Ishikawa (cell line): Measurements from ENCODE around the gene CSTB.

ENCODE experiments used
- CEBPB ChIP-seq: IDR thresholded peaks from 2 replicates; pipeline ENCODE4 v1.6.1; 2012
- CREB1 ChIP-seq: IDR thresholded peaks from 2 replicates; pipeline ENCODE4 v1.6.1; 2012; ENCODE audit warnings: low read depth
- EGR1 ChIP-seq: IDR thresholded peaks from 2 replicates; pipeline ENCODE4 v1.6.1; 2012
- EP300 ChIP-seq: IDR thresholded peaks from 2 replicates; pipeline ENCODE4 v1.6.1; 2012; ENCODE audit warnings: borderline replicate concordance
- FOXM1 ChIP-seq: IDR thresholded peaks from 2 replicates; pipeline ENCODE4 v1.6.1; 2012; ENCODE audit warnings: low read depth, borderline replicate concordance
- NFIC ChIP-seq: IDR thresholded peaks from 2 replicates; pipeline ENCODE4 v1.6.1; 2012
- RAD21 ChIP-seq: IDR thresholded peaks from 2 replicates; pipeline ENCODE4 v1.6.1; 2012; ENCODE audit warnings: low read depth
- TAF1 ChIP-seq: IDR thresholded peaks from 2 replicates; pipeline ENCODE4 v1.6.1; 2012; ENCODE audit warnings: low read depth, mild to moderate bottlenecking
- TCF12 ChIP-seq: IDR thresholded peaks from 2 replicates; pipeline ENCODE4 v1.6.1; 2012; ENCODE audit warnings: low read depth
- TEAD4 ChIP-seq: IDR thresholded peaks from 2 replicates; pipeline ENCODE4 v1.6.1; 2012
- YY1 ChIP-seq: IDR thresholded peaks from 2 replicates; pipeline ENCODE4 v1.6.1; 2012; ENCODE audit warnings: low read depth
- ZBTB7A ChIP-seq: IDR thresholded peaks from 2 replicates; pipeline ENCODE4 v1.6.1; 2012; ENCODE audit warnings: low read depth
- TF ChIP-seq, protein P1 (sequence below): IDR thresholded peaks from 2 replicates; pipeline ENCODE4 v1.6.1; 2012
- TF ChIP-seq, protein P2 (sequence below): IDR thresholded peaks from 2 replicates; pipeline ENCODE4 v1.6.1; 2012
- TF ChIP-seq, protein P3 (sequence below): IDR thresholded peaks from 2 replicates; pipeline ENCODE4 v1.6.1; 2012; ENCODE audit warnings: low read depth, mild to moderate bottlenecking

Gene CSTB

DNA sequence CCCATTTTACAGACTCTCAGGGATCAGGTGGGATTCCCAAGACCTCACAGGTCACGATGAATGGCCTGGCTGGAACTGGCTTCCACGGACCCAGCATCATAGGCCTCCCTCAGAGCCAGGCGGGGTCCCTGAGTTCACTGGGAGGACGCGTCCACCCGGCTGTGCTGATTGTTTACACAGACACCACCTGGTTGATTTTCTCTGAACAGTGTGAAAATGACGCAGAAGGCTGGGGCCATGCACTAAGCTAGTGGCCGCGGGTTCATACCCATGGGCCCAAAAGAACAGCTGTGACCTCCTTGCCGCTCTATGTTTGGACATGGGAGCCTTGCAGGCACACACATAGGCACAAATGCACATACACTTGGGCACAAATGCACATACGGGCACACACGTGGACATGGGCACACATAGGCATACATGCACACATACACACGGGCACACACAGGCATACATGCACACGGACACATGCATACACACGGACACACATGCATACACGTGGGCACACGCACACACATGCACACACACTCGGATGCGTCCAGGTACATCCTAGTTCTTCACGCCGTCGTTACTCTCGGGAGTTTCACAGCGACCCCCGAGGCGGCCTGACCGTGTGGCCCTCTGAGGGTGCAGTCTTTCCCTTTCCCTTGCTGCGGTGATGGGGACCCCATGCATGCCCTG, 23.2 kb downstream of the CSTB start:
- TF ChIP-seq ZBTB7A: no peak
- TF ChIP-seq, protein P1, sequence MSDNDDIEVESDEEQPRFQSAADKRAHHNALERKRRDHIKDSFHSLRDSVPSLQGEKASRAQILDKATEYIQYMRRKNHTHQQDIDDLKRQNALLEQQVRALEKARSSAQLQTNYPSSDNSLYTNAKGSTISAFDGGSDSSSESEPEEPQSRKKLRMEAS: no peak
- no peak for TF ChIP-seq RAD21
- no peak for TF ChIP-seq EGR1
- no peak for TF ChIP-seq CEBPB
- no peak for TF ChIP-seq FOXM1
- TF ChIP-seq YY1: no peak
- TF ChIP-seq TCF12: no peak
- no peak for TF ChIP-seq TEAD4
- TF ChIP-seq CREB1: no peak
- no peak for TF ChIP-seq TAF1

DNA sequence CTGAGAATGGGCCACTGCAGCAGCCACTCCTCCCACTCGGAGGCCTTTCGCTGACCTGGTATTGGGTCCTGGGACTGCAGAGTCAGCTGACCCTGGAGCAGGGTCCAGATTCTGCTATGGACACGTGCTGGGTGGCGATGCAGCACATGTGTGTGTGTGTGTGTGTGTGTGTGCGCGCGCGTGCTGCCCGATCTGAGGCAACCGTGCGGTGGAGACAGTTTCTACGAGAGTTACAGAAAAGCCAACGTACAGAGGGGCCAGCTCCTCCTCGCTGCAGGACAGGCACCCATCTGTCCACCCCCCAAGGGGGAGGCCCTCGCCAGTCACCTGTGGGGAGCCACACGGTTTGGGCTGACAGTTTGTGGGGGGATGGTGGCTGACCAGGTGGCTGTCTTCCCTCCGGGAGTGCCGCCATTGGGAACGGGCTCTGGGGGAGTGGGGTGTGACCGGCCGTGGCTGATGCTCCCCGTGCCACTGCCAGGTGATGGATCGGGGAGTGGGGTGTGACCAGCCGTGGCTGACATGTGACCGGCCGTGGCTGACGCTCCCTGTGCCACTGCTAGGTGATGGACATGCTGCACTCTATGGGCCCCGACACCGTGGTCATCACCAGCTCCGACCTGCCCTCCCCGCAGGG, 24.0 kb downstream of the CSTB start:
- no peak for TF ChIP-seq ZBTB7A
- no peak for TF ChIP-seq RAD21
- TF ChIP-seq, protein P1: no peak
- TF ChIP-seq CREB1: no peak
- no peak for TF ChIP-seq TAF1

DNA sequence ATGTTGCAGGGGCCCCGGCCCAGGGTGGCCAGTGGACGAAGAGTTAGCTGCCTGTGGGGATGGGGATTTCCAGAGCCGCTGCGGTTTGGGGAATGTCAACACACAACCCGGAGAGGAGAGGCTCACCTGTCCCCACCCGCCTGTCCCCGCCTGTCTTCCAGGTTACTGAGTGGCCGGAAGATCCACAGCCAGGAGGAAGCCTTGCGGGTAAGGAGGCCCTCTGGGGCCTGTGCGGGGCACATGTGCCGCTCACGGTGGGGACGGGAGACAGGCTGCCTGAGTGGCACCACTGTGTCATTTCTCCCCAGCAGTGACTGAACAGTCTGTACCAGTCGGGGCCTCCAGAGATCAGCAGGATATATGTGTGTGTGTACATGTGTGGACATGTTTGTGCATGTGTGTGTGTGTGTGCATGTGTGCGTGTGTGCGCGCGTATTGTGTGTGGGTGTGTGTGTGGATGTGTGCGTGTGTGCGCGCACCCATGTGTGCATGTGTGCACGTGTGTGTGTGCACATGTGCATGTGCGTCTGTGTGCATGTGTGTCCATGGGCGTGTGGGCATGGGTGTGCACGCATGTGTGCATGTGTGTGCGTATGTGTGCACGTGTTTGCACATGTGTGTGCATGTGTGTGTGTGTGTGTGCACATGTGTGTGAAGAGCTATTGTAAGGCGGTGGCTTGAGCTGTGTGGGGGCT, 25.6 kb downstream of the CSTB start:
- TF ChIP-seq TAF1: no peak
- TF ChIP-seq TEAD4: no peak
- TF ChIP-seq, protein P1: no peak
- no peak for TF ChIP-seq RAD21
- no peak for TF ChIP-seq EP300
- no peak for TF ChIP-seq YY1
- no peak for TF ChIP-seq ZBTB7A
- no peak for TF ChIP-seq TCF12
- TF ChIP-seq, protein P2, sequence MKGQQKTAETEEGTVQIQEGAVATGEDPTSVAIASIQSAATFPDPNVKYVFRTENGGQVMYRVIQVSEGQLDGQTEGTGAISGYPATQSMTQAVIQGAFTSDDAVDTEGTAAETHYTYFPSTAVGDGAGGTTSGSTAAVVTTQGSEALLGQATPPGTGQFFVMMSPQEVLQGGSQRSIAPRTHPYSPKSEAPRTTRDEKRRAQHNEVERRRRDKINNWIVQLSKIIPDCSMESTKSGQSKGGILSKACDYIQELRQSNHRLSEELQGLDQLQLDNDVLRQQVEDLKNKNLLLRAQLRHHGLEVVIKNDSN: no peak
- TF ChIP-seq CEBPB: no peak
- no peak for TF ChIP-seq CREB1
- no peak for TF ChIP-seq EGR1
- TF ChIP-seq FOXM1: no peak

DNA sequence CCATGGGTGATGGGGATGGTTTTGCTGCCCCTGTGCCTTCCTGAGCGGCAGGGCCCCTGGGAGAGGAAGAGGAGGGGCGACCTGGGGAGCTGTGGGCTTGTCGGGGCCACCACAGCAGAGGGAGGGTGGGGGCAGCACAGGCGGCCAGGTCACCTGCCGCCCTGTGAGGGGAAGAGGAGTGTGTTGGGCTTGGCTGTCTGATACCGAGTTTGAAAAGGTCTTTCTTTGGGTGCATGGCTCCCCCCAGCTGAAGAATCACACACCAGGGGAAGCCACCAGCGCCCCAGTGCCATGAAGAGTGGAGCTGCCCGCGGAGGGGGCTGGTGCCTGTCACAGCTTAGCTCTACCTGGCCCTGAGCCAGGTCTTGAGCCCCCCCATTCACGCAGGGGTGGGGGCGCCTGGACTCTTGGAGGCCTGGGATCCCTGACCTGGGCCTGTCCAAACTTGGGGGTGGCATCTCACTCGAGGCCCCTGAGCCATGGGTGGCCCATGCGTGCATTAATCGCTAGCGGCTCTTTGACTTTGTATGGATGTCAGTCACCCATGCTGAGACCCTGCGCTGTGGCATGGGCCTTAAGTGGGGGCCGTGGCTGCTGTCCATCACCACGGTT, 26.4 kb downstream of the CSTB start:
- TF ChIP-seq FOXM1 (no peak), NFIC (no peak), YY1 (no peak), TEAD4 (no peak), EGR1 (no peak), EP300 (no peak), TCF12 (no peak), CEBPB (no peak), CREB1 (no peak), TAF1 (no peak), ZBTB7A (no peak)
- TF ChIP-seq, protein P3, sequence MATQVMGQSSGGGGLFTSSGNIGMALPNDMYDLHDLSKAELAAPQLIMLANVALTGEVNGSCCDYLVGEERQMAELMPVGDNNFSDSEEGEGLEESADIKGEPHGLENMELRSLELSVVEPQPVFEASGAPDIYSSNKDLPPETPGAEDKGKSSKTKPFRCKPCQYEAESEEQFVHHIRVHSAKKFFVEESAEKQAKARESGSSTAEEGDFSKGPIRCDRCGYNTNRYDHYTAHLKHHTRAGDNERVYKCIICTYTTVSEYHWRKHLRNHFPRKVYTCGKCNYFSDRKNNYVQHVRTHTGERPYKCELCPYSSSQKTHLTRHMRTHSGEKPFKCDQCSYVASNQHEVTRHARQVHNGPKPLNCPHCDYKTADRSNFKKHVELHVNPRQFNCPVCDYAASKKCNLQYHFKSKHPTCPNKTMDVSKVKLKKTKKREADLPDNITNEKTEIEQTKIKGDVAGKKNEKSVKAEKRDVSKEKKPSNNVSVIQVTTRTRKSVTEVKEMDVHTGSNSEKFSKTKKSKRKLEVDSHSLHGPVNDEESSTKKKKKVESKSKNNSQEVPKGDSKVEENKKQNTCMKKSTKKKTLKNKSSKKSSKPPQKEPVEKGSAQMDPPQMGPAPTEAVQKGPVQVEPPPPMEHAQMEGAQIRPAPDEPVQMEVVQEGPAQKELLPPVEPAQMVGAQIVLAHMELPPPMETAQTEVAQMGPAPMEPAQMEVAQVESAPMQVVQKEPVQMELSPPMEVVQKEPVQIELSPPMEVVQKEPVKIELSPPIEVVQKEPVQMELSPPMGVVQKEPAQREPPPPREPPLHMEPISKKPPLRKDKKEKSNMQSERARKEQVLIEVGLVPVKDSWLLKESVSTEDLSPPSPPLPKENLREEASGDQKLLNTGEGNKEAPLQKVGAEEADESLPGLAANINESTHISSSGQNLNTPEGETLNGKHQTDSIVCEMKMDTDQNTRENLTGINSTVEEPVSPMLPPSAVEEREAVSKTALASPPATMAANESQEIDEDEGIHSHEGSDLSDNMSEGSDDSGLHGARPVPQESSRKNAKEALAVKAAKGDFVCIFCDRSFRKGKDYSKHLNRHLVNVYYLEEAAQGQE: no peak
- TF ChIP-seq, protein P1: no peak
- TF ChIP-seq, protein P2: no peak

DNA sequence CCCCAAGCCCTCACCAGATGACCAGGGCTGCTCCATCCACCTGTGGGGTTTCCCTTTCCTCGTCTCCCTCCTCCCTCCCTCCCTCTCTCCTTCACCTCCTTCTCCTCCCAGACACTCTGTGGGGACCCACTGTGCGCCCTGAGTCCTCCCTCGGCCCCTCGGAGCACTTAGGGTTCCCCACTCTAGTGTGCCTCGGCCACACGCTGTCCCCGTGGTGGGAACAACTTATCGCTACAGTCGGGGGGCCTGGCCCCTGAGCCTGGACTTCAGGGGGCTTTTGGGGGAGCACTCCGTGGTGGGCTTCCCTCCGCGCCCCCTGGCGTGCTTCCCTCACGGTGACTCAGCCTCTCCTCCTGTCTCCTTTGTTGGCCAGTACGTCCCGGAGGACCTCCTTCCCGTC, 27.5 kb downstream of the CSTB start:
- TF ChIP-seq NFIC (no peak), TEAD4 (no peak), TCF12 (no peak), EP300 (no peak), EGR1 (no peak), FOXM1 (no peak), CEBPB (no peak), RAD21 (no peak), CREB1 (no peak), ZBTB7A (no peak), TAF1 (no peak), YY1 (no peak)
- TF ChIP-seq, protein P1: no peak
- TF ChIP-seq, protein P2: no peak
- TF ChIP-seq, protein P3: no peak
